Mucosa of stomach (tissue), 1 donor: Measurements from ENCODE around the gene HEXB.
"Not testable (repeated sequence)": the region's sequence is repeated elsewhere in the genome, so short reads cannot be mapped to it uniquely, and the experiment has no call there.

ENCODE experiments used
- H3K27me3 ChIP-seq: one replicate; pipeline ENCODE4 v1.7.0; 2013; ENCODE audit warnings: mild to moderate bottlenecking, low read length; ENCODE audit not compliant: control insufficient read depth, insufficient read depth
- H3K36me3 ChIP-seq: one replicate; pipeline ENCODE4 v1.7.0; 2013; ENCODE audit warnings: low read length; ENCODE audit not compliant: control insufficient read depth, insufficient read depth
- H3K4me1 ChIP-seq: one replicate; pipeline ENCODE4 v1.7.0; 2013; ENCODE audit warnings: mild to moderate bottlenecking, low read length; ENCODE audit not compliant: control insufficient read depth, insufficient read depth
- H3K4me3 ChIP-seq: one replicate; pipeline ENCODE4 v1.7.0; 2013; ENCODE audit warnings: low read length
- H3K9ac ChIP-seq: one replicate; pipeline ENCODE4 v1.7.0; 2013; ENCODE audit warnings: mild to moderate bottlenecking, low read length, moderate library complexity
- H3K9me3 ChIP-seq: one replicate; pipeline ENCODE4 v1.7.0; 2013; ENCODE audit warnings: mild to moderate bottlenecking, low read length, moderate library complexity; ENCODE audit not compliant: control insufficient read depth
- donor health status: Pancreatic carcinoma.

Gene HEXB

GRCh38 chr5:74664551-74664950 is 20.5 kb upstream of the HEXB start:
- Histone ChIP-seq H3K9me3 (no peaks in the 10 kb centered on the region), H3K9ac (no peak overlapping the region), H3K4me1 (peaks cover 5% of the 10 kb centered on the region), H3K36me3 (no peaks in the 10 kb centered on the region), H3K4me3 (no peak overlapping the region), H3K27me3 (no peaks in the 10 kb centered on the region)

- Histone ChIP-seq H3K27me3 (no peaks in the 10 kb centered on the region), H3K9me3 (no peaks in the 10 kb centered on the region), H3K36me3 (no peaks in the 10 kb centered on the region), H3K9ac (no peak overlapping the region), H3K4me3 (no peak overlapping the region), H3K4me1 (peaks cover 5% of the 10 kb centered on the region)
Measured at GRCh38 chr5:74665273-74665672, 19.8 kb upstream of the HEXB start.

- no peaks in the 10 kb centered on the region for H3K27me3 ChIP-seq
- no peaks in the 10 kb centered on the region for H3K36me3 ChIP-seq
- no peaks in the 10 kb centered on the region for H3K9me3 ChIP-seq
- no peak overlapping the region for H3K4me3 ChIP-seq
- H3K4me1 ChIP-seq = peaks cover 5% of the 10 kb centered on the region
- H3K9ac ChIP-seq = no peak overlapping the region
Measured at GRCh38 chr5:74665816-74666215, 19.2 kb upstream of the HEXB start.

- H3K9ac ChIP-seq = no peak overlapping the region
- no peaks in the 10 kb centered on the region for H3K27me3 ChIP-seq
- H3K4me3 ChIP-seq = no peak overlapping the region
- no peaks in the 10 kb centered on the region for H3K9me3 ChIP-seq
- no peaks in the 10 kb centered on the region for H3K36me3 ChIP-seq
- no peaks in the 10 kb centered on the region for H3K4me1 ChIP-seq
Measured at GRCh38 chr5:74667396-74667795, 17.6 kb upstream of the HEXB start.

- H3K9me3 ChIP-seq = no peaks in the 10 kb centered on the region
- no peak overlapping the region for H3K4me3 ChIP-seq
- H3K36me3 ChIP-seq = no peaks in the 10 kb centered on the region
- no peaks in the 10 kb centered on the region for H3K27me3 ChIP-seq
- no peaks in the 10 kb centered on the region for H3K4me1 ChIP-seq
- no peak overlapping the region for H3K9ac ChIP-seq
Measured at GRCh38 chr5:74669821-74670220, 15.2 kb upstream of the HEXB start.

- no peaks in the 10 kb centered on the region for H3K36me3 ChIP-seq
- no peak overlapping the region for H3K9ac ChIP-seq
- no peaks in the 10 kb centered on the region for H3K9me3 ChIP-seq
- no peaks in the 10 kb centered on the region for H3K27me3 ChIP-seq
- no peaks in the 10 kb centered on the region for H3K4me1 ChIP-seq
- no peak overlapping the region for H3K4me3 ChIP-seq
Measured at GRCh38 chr5:74670396-74671038, 14.5 kb upstream of the HEXB start.

- Histone ChIP-seq H3K4me3 (no peak overlapping the region), H3K4me1 (no peaks in the 10 kb centered on the region), H3K9me3 (no peaks in the 10 kb centered on the region), H3K9ac (no peak overlapping the region), H3K36me3 (no peaks in the 10 kb centered on the region), H3K27me3 (no peaks in the 10 kb centered on the region)
Measured at GRCh38 chr5:74672215-74672877, 12.7 kb upstream of the HEXB start.

- Histone ChIP-seq H3K9me3 (no peaks in the 10 kb centered on the region), H3K9ac (no peak overlapping the region), H3K36me3 (no peaks in the 10 kb centered on the region), H3K27me3 (no peaks in the 10 kb centered on the region), H3K4me1 (no peaks in the 10 kb centered on the region), H3K4me3 (no peak overlapping the region)
Measured at GRCh38 chr5:74673011-74673790, 11.8 kb upstream of the HEXB start.

- H3K4me1 ChIP-seq, H3K27me3 ChIP-seq, H3K4me3 ChIP-seq, H3K36me3 ChIP-seq, H3K9me3 ChIP-seq, H3K9ac ChIP-seq: not testable (repeated sequence)
Measured at GRCh38 chr5:74676466-74676865, 8.6 kb upstream of the HEXB start.

GRCh38 chr5:74678123-74678522 is 6.9 kb upstream of the HEXB start:
- H3K9ac ChIP-seq, H3K27me3 ChIP-seq, H3K9me3 ChIP-seq, H3K36me3 ChIP-seq, H3K4me3 ChIP-seq, H3K4me1 ChIP-seq: not testable (repeated sequence)

GRCh38 chr5:74679300-74679699 is 5.7 kb upstream of the HEXB start:
- H3K27me3 ChIP-seq, H3K4me1 ChIP-seq, H3K4me3 ChIP-seq, H3K9me3 ChIP-seq, H3K36me3 ChIP-seq, H3K9ac ChIP-seq: not testable (repeated sequence)

- Histone ChIP-seq H3K9me3 (no peaks in the 10 kb centered on the region), H3K4me1 (no peaks in the 10 kb centered on the region), H3K4me3 (no peak overlapping the region), H3K36me3 (no peaks in the 10 kb centered on the region), H3K9ac (no peak overlapping the region), H3K27me3 (no peaks in the 10 kb centered on the region)
Measured at GRCh38 chr5:74679966-74680365, 5.1 kb upstream of the HEXB start.
